HEK293 (cell line): ENCODE data around the gene SCAF1.

Source experiments
- BCL11A ChIP-seq: fragments of 450-650 bp; formaldehyde crosslinking; IDR thresholded peaks from 2 replicates; pipeline ENCODE4 v1.5.1; 2016; ENCODE audit warnings: low read depth, missing biosample characterization, missing genetic modification characterization
- BCL11B ChIP-seq: fragments of 450-650 bp; formaldehyde crosslinking; IDR thresholded peaks from 2 replicates; pipeline ENCODE4 v1.5.1; 2016; ENCODE audit warnings: low read depth, missing biosample characterization, missing genetic modification characterization
- GFI1B ChIP-seq: fragments of 450-650 bp; formaldehyde crosslinking; IDR thresholded peaks from 2 replicates; pipeline ENCODE4 v1.5.1; 2016; ENCODE audit warnings: missing biosample characterization, missing genetic modification characterization
- HOXC10 ChIP-seq: sonication (generic); formaldehyde crosslinking; IDR thresholded peaks from 2 replicates; pipeline ENCODE4 v1.8.1; 2023; ENCODE audit warnings: mild to moderate bottlenecking, missing genetic modification reagents
- KLF10 ChIP-seq: fragments of 450-650 bp; IDR thresholded peaks from 2 replicates; pipeline ENCODE4 v1.5.1; 2018; ENCODE audit warnings: missing biosample characterization, mild to moderate bottlenecking, missing genetic modification characterization
- KLF8 ChIP-seq: fragments of 450-650 bp; formaldehyde crosslinking; IDR thresholded peaks from 2 replicates; pipeline ENCODE4 v1.5.1; 2016; ENCODE audit warnings: missing biosample characterization, missing genetic modification characterization
- MEIS1 ChIP-seq: sonication (generic); formaldehyde crosslinking; IDR thresholded peaks from 2 replicates; pipeline ENCODE4 v1.8.1; 2022; ENCODE audit warnings: missing genetic modification reagents, mild to moderate bottlenecking, borderline replicate concordance
- MYNN ChIP-seq: fragments of 450-650 bp; formaldehyde crosslinking; IDR thresholded peaks from 2 replicates; pipeline ENCODE4 v1.5.1; 2016; ENCODE audit warnings: missing biosample characterization, missing genetic modification characterization, borderline replicate concordance
- OVOL3 ChIP-seq: fragments of 450-650 bp; formaldehyde crosslinking; IDR thresholded peaks from 2 replicates; pipeline ENCODE4 v1.5.1; 2016; ENCODE audit warnings: missing biosample characterization, missing genetic modification characterization
- PRDM1 ChIP-seq: fragments of 450-650 bp; formaldehyde crosslinking; IDR thresholded peaks from 2 replicates; pipeline ENCODE4; 2016; ENCODE audit warnings: missing biosample characterization, missing genetic modification characterization
- REPIN1 ChIP-seq: fragments of 450-650 bp; formaldehyde crosslinking; IDR thresholded peaks from 2 replicates; pipeline ENCODE4 v1.5.1; 2017; ENCODE audit warnings: missing biosample characterization, missing genetic modification characterization, low read depth
- SCRT1 ChIP-seq: fragments of 450-650 bp; formaldehyde crosslinking; IDR thresholded peaks from 2 replicates; pipeline ENCODE4 v1.5.1; 2016; ENCODE audit warnings: missing biosample characterization, missing genetic modification characterization, borderline replicate concordance
- ZFHX2 ChIP-seq: fragments of 450-650 bp; formaldehyde crosslinking; conservative IDR thresholded peaks from 2 replicates; pipeline ENCODE4 v1.5.1; 2016; ENCODE audit warnings: missing biosample characterization, missing genetic modification characterization
- ZFP37 ChIP-seq: fragments of 450-650 bp; formaldehyde crosslinking; IDR thresholded peaks from 2 replicates; pipeline ENCODE4 v1.5.1; 2016; ENCODE audit warnings: missing biosample characterization, missing genetic modification characterization
- ZNF174 ChIP-seq: fragments of 450-650 bp; formaldehyde crosslinking; IDR thresholded peaks from 2 replicates; pipeline ENCODE4 v1.5.0; 2017; ENCODE audit warnings: missing biosample characterization, mild to moderate bottlenecking, missing genetic modification characterization
- ZNF239 ChIP-seq: fragments of 450-650 bp; formaldehyde crosslinking; IDR thresholded peaks from 2 replicates; pipeline ENCODE4 v1.5.1; 2016; ENCODE audit warnings: missing biosample characterization, missing genetic modification characterization
- ZNF274 ChIP-seq, 2 experiments: fragments of 200-500 bp in 1 of 2; fragments of 450-650 bp in 1 of 2; sonication (Bioruptor generic) in 1 of 2; formaldehyde crosslinking in 1 of 2; IDR thresholded peaks; 2 replicates each; pipeline versions ENCODE4 v1.5.1 to v1.6.1; 2014 to 2016; ENCODE audit warnings: borderline replicate concordance in 1 of 2, inconsistent platforms in 1 of 2, low read length in 1 of 2, missing biosample characterization in 1 of 2, missing genetic modification characterization in 1 of 2
- ZNF311 ChIP-seq: fragments of 450-650 bp; formaldehyde crosslinking; IDR thresholded peaks from 2 replicates; pipeline ENCODE4 v1.5.1; 2017; ENCODE audit warnings: missing biosample characterization, missing genetic modification characterization, borderline replicate concordance
- ZNF335 ChIP-seq: fragments of 450-650 bp; formaldehyde crosslinking; conservative IDR thresholded peaks from 2 replicates; pipeline ENCODE4 v1.5.1; 2016; ENCODE audit warnings: missing biosample characterization, missing genetic modification characterization
- ZNF48 ChIP-seq: fragments of 450-650 bp; formaldehyde crosslinking; IDR thresholded peaks from 2 replicates; pipeline ENCODE4 v1.5.1; 2016; ENCODE audit warnings: missing biosample characterization, missing genetic modification characterization
- ZNF621 ChIP-seq: fragments of 450-650 bp; formaldehyde crosslinking; IDR thresholded peaks from 2 replicates; pipeline ENCODE4 v1.5.1; 2017; ENCODE audit warnings: missing biosample characterization, missing genetic modification characterization
- ZNF660 ChIP-seq: fragments of 450-650 bp; IDR thresholded peaks from 2 replicates; pipeline ENCODE4 v1.5.1; 2018; ENCODE audit warnings: missing biosample characterization, mild to moderate bottlenecking, missing genetic modification characterization
- TF ChIP-seq, protein P1 (sequence below): fragments of 450-650 bp; formaldehyde crosslinking; IDR thresholded peaks from 2 replicates; pipeline ENCODE4 v1.5.1; 2016; ENCODE audit warnings: missing biosample characterization, missing genetic modification characterization
- TF ChIP-seq, protein P2 (sequence below): fragments of 450-650 bp; formaldehyde crosslinking; IDR thresholded peaks from 2 replicates; pipeline ENCODE4 v1.5.1; 2016; ENCODE audit warnings: missing biosample characterization, missing genetic modification characterization
- TF ChIP-seq, protein P3 (sequence below): fragments of 450-650 bp; formaldehyde crosslinking; conservative IDR thresholded peaks from 2 replicates; pipeline ENCODE4 v1.5.1; 2016; ENCODE audit warnings: low read depth, missing biosample characterization, missing genetic modification characterization
- TF ChIP-seq, protein P4 (sequence below): fragments of 450-650 bp; formaldehyde crosslinking; IDR thresholded peaks from 2 replicates; pipeline ENCODE4 v1.5.1; 2017; ENCODE audit warnings: missing biosample characterization, missing genetic modification characterization
- TF ChIP-seq, protein P5 (sequence below): fragments of 450-650 bp; formaldehyde crosslinking; IDR thresholded peaks from 2 replicates; pipeline ENCODE4 v1.5.1; 2016; ENCODE audit warnings: missing biosample characterization, missing genetic modification characterization
- TF ChIP-seq, protein P6 (sequence below): fragments of 450-650 bp; formaldehyde crosslinking; IDR thresholded peaks from 2 replicates; pipeline ENCODE4 v1.5.1; 2016; ENCODE audit warnings: missing biosample characterization, missing genetic modification characterization

SCAF1 gene

DNA sequence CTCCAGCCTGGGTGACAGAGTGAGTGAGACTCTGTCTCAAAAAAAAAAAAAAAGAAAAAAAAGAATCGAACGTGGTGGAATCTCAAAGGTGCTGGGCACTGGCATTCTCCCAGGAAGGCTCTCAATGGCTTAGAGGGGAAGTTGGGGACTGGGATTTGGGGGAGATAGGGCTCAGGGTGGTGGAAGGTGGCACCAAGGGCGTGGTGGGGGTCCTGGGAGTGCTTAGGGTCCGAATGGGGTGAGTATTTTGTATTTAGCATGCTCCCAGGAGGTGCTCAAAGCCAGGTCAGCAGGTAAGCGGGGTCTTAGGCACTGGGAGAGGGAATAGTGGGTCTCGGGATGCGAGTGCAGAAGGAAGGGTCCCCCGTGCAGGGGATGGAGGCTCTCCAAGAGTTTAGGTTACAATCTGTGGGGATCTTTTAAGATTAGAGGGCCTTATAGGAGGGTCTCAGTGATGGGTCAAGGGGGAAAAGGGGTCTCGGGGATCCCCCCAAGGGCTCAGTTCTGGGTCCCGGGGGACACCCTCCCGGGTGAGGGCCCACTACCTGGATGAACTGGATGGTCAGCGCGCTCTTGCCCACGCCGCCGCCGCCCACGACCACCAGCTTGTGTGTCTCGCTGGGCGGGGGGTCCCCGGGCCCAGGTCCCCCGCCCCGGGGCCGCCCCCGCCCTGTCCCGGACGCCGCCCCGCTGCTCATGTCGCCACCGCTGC lies 2.5 kb upstream of the SCAF1 start (continued):
- TF ChIP-seq GFI1B (no peak), HOXC10 (CRISPR knock-in tag) (no peak), ZNF311 (tag by site-specific recombination) (no peak), BCL11A (tag by site-specific recombination) (no peak), ZNF174 (tag by site-specific recombination) (no peak), ZFHX2 (tag by site-specific recombination) (peak; percentile 90), REPIN1 (no peak), ZNF239 (tag by site-specific recombination) (no peak), ZFP37 (tag by site-specific recombination) (no peak), MYNN (no peak), PRDM1 (no peak), OVOL3 (tag by site-specific recombination) (no peak), KLF10 (0 out of 2 replicates have a peak, but pooled peaks have one; percentile 10), ZNF660 (0 out of 2 replicates have a peak, but pooled peaks have one; percentile 13), ZNF48 (tag by site-specific recombination) (no peak), BCL11B (tag by site-specific recombination) (no peak), MEIS1 (no peak), ZNF335 (tag by site-specific recombination) (peak; percentile 2; the same call in 1 of the 2 replicates), KLF8 (tag by site-specific recombination) (no peak), SCRT1 (tag by site-specific recombination) (no peak), ZNF274 (IDR thresholded peaks at IDR 0.05; ENCODE audit: low read length) (no peak), ZNF274 (tag by site-specific recombination; IDR thresholded peaks at IDR 0.05; ENCODE audit: borderline replicate concordance) (no peak), ZNF621 (tag by site-specific recombination) (no peak)
- TF ChIP-seq, protein P1, sequence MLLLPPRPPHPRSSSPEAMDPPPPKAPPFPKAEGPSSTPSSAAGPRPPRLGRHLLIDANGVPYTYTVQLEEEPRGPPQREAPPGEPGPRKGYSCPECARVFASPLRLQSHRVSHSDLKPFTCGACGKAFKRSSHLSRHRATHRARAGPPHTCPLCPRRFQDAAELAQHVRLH (tag by site-specific recombination): no peak
- TF ChIP-seq, protein P2, sequence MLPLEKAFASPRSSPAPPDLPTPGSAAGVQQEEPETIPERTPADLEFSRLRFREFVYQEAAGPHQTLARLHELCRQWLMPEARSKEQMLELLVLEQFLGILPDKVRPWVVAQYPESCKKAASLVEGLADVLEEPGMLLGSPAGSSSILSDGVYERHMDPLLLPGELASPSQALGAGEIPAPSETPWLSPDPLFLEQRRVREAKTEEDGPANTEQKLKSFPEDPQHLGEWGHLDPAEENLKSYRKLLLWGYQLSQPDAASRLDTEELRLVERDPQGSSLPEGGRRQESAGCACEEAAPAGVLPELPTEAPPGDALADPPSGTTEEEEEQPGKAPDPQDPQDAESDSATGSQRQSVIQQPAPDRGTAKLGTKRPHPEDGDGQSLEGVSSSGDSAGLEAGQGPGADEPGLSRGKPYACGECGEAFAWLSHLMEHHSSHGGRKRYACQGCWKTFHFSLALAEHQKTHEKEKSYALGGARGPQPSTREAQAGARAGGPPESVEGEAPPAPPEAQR (tag by site-specific recombination): no peak
- TF ChIP-seq, protein P3, sequence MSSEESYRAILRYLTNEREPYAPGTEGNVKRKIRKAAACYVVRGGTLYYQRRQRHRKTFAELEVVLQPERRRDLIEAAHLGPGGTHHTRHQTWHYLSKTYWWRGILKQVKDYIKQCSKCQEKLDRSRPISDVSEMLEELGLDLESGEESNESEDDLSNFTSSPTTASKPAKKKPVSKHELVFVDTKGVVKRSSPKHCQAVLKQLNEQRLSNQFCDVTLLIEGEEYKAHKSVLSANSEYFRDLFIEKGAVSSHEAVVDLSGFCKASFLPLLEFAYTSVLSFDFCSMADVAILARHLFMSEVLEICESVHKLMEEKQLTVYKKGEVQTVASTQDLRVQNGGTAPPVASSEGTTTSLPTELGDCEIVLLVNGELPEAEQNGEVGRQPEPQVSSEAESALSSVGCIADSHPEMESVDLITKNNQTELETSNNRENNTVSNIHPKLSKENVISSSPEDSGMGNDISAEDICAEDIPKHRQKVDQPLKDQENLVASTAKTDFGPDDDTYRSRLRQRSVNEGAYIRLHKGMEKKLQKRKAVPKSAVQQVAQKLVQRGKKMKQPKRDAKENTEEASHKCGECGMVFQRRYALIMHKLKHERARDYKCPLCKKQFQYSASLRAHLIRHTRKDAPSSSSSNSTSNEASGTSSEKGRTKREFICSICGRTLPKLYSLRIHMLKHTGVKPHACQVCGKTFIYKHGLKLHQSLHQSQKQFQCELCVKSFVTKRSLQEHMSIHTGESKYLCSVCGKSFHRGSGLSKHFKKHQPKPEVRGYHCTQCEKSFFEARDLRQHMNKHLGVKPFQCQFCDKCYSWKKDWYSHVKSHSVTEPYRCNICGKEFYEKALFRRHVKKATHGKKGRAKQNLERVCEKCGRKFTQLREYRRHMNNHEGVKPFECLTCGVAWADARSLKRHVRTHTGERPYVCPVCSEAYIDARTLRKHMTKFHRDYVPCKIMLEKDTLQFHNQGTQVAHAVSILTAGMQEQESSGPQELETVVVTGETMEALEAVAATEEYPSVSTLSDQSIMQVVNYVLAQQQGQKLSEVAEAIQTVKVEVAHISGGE: no peak
- TF ChIP-seq, protein P4, sequence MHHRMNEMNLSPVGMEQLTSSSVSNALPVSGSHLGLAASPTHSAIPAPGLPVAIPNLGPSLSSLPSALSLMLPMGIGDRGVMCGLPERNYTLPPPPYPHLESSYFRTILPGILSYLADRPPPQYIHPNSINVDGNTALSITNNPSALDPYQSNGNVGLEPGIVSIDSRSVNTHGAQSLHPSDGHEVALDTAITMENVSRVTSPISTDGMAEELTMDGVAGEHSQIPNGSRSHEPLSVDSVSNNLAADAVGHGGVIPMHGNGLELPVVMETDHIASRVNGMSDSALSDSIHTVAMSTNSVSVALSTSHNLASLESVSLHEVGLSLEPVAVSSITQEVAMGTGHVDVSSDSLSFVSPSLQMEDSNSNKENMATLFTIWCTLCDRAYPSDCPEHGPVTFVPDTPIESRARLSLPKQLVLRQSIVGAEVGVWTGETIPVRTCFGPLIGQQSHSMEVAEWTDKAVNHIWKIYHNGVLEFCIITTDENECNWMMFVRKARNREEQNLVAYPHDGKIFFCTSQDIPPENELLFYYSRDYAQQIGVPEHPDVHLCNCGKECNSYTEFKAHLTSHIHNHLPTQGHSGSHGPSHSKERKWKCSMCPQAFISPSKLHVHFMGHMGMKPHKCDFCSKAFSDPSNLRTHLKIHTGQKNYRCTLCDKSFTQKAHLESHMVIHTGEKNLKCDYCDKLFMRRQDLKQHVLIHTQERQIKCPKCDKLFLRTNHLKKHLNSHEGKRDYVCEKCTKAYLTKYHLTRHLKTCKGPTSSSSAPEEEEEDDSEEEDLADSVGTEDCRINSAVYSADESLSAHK (tag by site-specific recombination): no peak
- TF ChIP-seq, protein P5, sequence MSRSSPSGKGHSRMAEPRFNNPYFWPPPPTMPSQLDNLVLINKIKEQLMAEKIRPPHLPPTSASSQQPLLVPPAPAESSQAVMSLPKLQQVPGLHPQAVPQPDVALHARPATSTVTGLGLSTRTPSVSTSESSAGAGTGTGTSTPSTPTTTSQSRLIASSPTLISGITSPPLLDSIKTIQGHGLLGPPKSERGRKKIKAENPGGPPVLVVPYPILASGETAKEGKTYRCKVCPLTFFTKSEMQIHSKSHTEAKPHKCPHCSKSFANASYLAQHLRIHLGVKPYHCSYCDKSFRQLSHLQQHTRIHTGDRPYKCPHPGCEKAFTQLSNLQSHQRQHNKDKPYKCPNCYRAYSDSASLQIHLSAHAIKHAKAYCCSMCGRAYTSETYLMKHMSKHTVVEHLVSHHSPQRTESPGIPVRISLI (tag by site-specific recombination): peak; percentile 77
- TF ChIP-seq, protein P6, sequence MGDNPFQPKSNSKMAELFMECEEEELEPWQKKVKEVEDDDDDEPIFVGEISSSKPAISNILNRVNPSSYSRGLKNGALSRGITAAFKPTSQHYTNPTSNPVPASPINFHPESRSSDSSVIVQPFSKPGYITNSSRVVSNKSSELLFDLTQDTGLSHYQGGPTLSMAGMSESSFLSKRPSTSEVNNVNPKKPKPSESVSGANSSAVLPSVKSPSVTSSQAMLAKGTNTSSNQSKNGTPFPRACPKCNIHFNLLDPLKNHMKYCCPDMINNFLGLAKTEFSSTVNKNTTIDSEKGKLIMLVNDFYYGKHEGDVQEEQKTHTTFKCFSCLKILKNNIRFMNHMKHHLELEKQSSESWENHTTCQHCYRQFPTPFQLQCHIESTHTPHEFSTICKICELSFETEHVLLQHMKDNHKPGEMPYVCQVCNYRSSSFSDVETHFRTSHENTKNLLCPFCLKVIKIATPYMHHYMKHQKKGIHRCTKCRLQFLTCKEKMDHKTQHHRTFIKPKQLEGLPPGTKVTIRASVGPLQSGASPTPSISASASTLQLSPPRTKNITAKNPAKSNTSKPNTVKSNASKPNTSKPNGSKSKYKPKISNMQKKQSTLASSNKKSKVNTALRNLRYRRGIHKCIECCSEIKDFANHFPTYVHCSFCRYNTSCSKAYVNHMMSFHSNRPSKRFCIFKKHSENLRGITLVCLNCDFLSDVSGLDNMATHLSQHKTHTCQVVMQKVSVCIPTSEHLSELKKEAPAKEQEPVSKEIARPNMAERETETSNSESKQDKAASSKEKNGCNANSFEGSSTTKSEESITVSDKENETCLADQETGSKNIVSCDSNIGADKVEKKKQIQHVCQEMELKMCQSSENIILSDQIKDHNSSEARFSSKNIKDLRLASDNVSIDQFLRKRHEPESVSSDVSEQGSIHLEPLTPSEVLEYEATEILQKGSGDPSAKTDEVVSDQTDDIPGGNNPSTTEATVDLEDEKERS: no peak
